ENCODE measurements around the gene SMTNL1. TPM values are rescaled to one million over a fixed set of nuclear protein-coding genes. Genes with fewer than 3 reads are reported as not detected.
A peak's percentile ranks its signal among the peaks of the same experiment; 100 is the strongest.

Gene SMTNL1
- total and polyA plus RNA-seq, 9 of the 15 experiments (the other 6 are each of a cell fraction or from before 2014, with no cell fraction given) = not detected

DNA sequence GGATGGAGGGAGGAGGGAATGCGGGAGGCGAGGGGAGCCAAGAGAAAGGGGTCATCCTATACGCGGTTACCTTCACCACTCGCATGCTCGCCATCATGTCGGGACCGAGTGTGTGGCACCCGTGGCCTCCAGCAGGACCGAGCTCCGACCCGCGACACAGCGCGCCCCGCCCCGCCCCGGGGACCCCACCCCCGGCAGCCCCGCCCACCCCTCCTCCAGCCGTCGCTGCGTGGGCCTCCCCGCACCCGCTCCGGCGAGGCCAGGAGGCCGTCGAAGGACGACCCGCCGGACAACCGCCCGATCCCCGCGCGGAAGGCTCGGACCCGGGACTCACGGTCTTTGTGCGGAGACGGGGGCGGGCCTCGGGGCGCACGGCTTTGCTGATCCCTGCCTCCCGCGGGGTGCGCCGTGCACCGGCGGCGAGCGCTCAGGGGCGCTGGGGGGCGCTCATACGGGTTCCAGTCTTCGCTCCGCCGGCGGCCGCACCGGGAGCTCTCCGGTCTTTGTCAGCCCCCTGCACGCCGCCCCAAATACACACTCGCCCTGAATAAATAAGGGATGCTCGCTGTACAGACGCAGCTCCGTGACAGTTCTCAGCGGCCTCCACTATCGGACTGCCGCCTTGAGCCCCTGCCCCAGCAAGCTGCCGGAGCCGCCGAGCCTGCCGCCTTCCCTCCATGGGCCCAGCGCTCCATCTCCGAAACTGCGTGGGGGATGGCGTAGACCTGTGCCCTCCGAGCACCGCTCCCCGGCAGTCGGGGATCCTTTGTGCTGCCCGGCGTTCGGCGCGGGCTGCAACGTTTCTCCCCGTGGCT, 30.3 kb downstream of the SMTNL1 start, which contains the start of gene UBE2L6 (continued):
- TF ChIP-seq GTF3C2 (IDR thresholded peaks at IDR 0.05; ENCODE audit: borderline replicate concordance, extremely low read depth, insufficient read length) (no peak), TCF7 (IDR thresholded peaks at IDR 0.05; ENCODE audit: borderline replicate concordance) (no peak), TAF15 (IDR thresholded peaks at IDR 0.05; ENCODE audit: low read depth, low read length) (no peak), SNIP1 (IDR thresholded peaks at IDR 0.05; ENCODE audit: low read depth) (no peak), SMAD3 (CRISPR knock-in tag; conservative IDR thresholded peaks at IDR 0.05) (no peak), ATF3 (IDR thresholded peaks at IDR 0.05) (no peak), ATF3 (CRISPR knock-in tag; conservative IDR thresholded peaks at IDR 0.05) (no peak), ZNF696 (CRISPR knock-in tag; conservative IDR thresholded peaks at IDR 0.05) (no peak), ETS1 (conservative IDR thresholded peaks at IDR 0.05; ENCODE audit: control insufficient read depth, low read depth, low read length) (0 out of 2 replicates have a peak, but pooled peaks have one; percentile 9), PPARD (CRISPR knock-in tag; IDR thresholded peaks at IDR 0.05) (no peak), ZBTB17 (CRISPR knock-in tag; IDR thresholded peaks at IDR 0.05) (0 out of 2 replicates have a peak, but pooled peaks have one; percentile 45), DMBX1 (CRISPR knock-in tag; IDR thresholded peaks at IDR 0.05; ENCODE audit: borderline replicate concordance) (no peak), ZNF224 (CRISPR knock-in tag; IDR thresholded peaks at IDR 0.05) (no peak), EP300 (IDR thresholded peaks at IDR 0.05; ENCODE audit: low read length) (no peak), PTBP1 (IDR thresholded peaks at IDR 0.05; ENCODE audit: low read depth, low read length) (no peak), ELF2 (CRISPR knock-in tag; IDR thresholded peaks at IDR 0.05) (no peak), RBM15 (IDR thresholded peaks at IDR 0.05; ENCODE audit: insufficient read depth, low read length) (no peak), CHD1 (IDR thresholded peaks at IDR 0.05; ENCODE audit: low read length) (no peak), ARNT (IDR thresholded peaks at IDR 0.05) (no peak), PHTF2 (CRISPR knock-in tag; IDR thresholded peaks at IDR 0.05) (no peak), GTF2A2 (tag; IDR thresholded peaks at IDR 0.05) (no peak), HDAC2 (IDR thresholded peaks at IDR 0.05) (peak; percentile 57; the same call in 1 of the 2 replicates)
- TF ChIP-seq, protein P1, sequence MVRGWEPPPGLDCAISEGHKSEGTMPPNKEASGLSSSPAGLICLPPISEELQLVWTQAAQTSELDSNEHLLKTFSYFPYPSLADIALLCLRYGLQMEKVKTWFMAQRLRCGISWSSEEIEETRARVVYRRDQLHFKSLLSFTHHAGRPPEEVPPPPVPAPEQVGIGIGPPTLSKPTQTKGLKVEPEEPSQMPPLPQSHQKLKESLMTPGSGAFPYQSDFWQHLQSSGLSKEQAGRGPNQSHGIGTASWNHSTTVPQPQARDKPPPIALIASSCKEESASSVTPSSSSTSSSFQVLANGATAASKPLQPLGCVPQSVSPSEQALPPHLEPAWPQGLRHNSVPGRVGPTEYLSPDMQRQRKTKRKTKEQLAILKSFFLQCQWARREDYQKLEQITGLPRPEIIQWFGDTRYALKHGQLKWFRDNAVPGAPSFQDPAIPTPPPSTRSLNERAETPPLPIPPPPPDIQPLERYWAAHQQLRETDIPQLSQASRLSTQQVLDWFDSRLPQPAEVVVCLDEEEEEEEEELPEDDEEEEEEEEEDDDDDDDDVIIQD (CRISPR knock-in tag; IDR thresholded peaks at IDR 0.05) = no peak

Data from K562 (cell line).